Urinary bladder (tissue), 4 donors: Measurements from ENCODE around the gene FBXL16. TPM values are rescaled to one million over a fixed set of nuclear protein-coding genes. Genes with fewer than 3 reads are reported as not detected.
A peak's percentile ranks its signal among the peaks of the same experiment; 100 is the strongest.

Experiments used
- DNase-seq: peaks from one replicate; pipeline ENCODE4 v3.0.0-alpha.2; 2015; ENCODE audit errors: extremely low spot score
- H3K27ac ChIP-seq: one replicate; pipeline ENCODE4 v1.5.1; 2013; ENCODE audit warnings: low read depth, mild to moderate bottlenecking, moderate library complexity
- H3K36me3 ChIP-seq: one replicate; pipeline ENCODE4 v1.6.1; 2013; ENCODE audit warnings: mild to moderate bottlenecking, moderate library complexity; ENCODE audit not compliant: insufficient read depth
- H3K4me1 ChIP-seq: one replicate; pipeline ENCODE4 v1.6.1; 2013; ENCODE audit warnings: mild to moderate bottlenecking, moderate library complexity; ENCODE audit not compliant: insufficient read depth
- H3K4me3 ChIP-seq: one replicate; pipeline ENCODE4 v1.5.1; 2013; ENCODE audit warnings: low read depth, low read length
- WGBS: extraction: QIAGEN DNeasy Blood & Tissue Kit; methylation state at CpG from one replicate; pipeline ENCODE4 v1.1.7; 2013; 5-methylcytosine and 5-hydroxymethylcytosine counted together
- polyA plus RNA-seq: library from polyadenylated mRNA; stranded (reverse); fragments of 200-250 nt; gene quantifications from one replicate; pipeline ENCODE4 v1.2.3, GENCODE V29; 2013
- total RNA-seq: library from RNA; depleted of rRNA; stranded (reverse); fragments of >200 nt; gene quantifications from one replicate; pipeline ENCODE4 v1.2.3, GENCODE V29; 2014
- donor health status: healthy with polysubstance abuse.
- donor health status: healthy.

Gene FBXL16
- total and polyA plus RNA-seq, 2 donors = 0.26 to 0.68 TPM

GRCh38 chr16:704552-705380, 835 bp downstream of the FBXL16 start:
- WGBS = 12% methylated on average over 50 of the region's 50 CpGs
- DNase-seq = no peak
- H3K4me3 ChIP-seq = no peak overlapping the region

GRCh38 chr16:704047-704446, 1.6 kb downstream of the FBXL16 start:
- H3K27ac ChIP-seq = no peak overlapping the region
- WGBS = 76% methylated on average over 7 of the region's 7 CpGs
- no peaks in the 10 kb centered on the region for H3K36me3 ChIP-seq
- peaks cover 3% of the 10 kb centered on the region for H3K4me1 ChIP-seq
- no peak for DNase-seq
- no peak overlapping the region for H3K4me3 ChIP-seq

More at GRCh38 chr16:704552-705380, 835 bp downstream of the FBXL16 start:
- Histone ChIP-seq H3K27ac (no peak overlapping the region), H3K36me3 (no peaks in the 10 kb centered on the region), H3K4me1 (peaks cover 3% of the 10 kb centered on the region)

- H3K36me3 ChIP-seq = no peaks in the 10 kb centered on the region
- no peak overlapping the region for H3K4me3 ChIP-seq
- no peak for DNase-seq
- H3K4me1 ChIP-seq = peaks cover 3% of the 10 kb centered on the region
- 81% methylated on average over 12 of the region's 12 CpGs for WGBS
- H3K27ac ChIP-seq = no peak overlapping the region
Observed at GRCh38 chr16:703406-703805, 2.2 kb downstream of the FBXL16 start.

DNA sequence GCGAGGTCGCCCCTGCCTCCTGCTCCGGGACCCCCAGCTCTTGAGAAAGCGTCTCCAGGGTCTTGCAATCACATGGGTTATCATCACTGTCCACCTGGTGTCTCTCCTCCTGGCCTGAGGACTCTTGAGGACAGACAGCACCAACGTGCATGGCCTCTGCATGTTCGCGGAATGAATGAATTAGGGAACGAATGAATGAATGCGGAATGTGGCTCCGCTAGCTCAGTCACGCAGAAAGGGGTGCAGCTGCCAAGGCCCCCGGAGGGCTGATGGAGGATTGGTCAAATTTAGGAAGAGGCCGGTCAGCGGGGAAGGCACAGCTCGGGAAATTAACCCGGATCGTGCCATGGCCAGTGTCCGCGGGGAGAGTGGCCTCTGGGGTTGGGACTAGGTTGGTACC, 3.3 kb downstream of the FBXL16 start:
- no peak for DNase-seq
- Histone ChIP-seq H3K4me1 (peaks cover 3% of the 10 kb centered on the region), H3K36me3 (no peaks in the 10 kb centered on the region), H3K27ac (no peak overlapping the region), H3K4me3 (no peak overlapping the region)
- WGBS = 82% methylated on average over 19 of the region's 19 CpGs

DNA sequence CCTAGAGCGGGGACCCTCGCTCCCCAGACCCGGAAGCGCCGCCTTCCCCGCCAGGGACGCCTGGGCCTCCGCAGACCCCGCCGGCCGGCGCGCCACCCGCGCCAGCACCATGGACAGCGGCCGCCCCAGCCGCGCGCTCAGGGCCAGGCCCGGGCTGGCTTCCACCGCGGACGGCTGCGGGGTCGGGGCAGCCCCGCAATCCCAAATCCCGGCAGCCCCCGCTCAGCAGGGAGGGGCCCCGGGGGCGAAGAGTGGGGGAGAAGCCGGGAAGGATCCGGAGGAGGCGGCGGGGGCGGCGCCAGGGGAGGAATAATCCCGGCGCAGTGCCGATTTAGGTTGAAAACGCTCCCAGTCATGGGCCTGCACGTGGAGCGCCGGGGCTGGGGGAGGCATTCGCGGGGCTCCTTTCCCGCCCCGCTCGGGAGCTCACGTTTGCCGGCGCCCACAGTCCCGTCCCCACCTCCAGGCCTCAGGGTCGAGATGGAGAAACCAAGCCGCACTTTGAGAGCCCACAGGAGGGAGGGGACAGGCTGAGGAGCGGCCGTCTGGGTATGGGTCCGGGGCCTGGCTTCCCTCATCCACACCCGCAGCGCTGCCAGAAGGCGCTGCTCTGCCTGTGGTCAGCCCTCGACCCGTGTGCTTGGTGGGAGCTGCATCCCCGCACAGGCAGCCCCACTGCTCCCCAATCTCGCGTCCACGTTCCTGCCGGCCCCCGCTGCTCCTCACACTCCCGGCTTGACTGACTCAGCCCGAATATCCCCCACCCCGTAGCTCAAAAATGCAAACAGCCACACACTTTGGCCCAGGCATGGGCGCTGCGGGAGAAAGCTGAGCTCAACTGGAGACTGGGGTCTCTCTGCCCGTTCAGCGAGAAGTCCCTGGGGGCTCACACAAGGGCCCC, 4.7 kb downstream of the FBXL16 start:
- Histone ChIP-seq H3K4me1 (peaks cover 3% of the 10 kb centered on the region), H3K36me3 (no peaks in the 10 kb centered on the region), H3K27ac (no peak overlapping the region), H3K4me3 (no peak overlapping the region)
- 5% methylated on average over 76 of the region's 76 CpGs for WGBS
- DNase-seq = no peak

GRCh38 chr16:698911-699671, 6.5 kb downstream of the FBXL16 start:
- no peak overlapping the region for H3K27ac ChIP-seq
- no peak overlapping the region for H3K4me3 ChIP-seq
- WGBS = 72% methylated on average over 19 of the region's 19 CpGs
- no peaks in the 10 kb centered on the region for H3K4me1 ChIP-seq
- DNase-seq = no peak
- H3K36me3 ChIP-seq = no peaks in the 10 kb centered on the region

DNA sequence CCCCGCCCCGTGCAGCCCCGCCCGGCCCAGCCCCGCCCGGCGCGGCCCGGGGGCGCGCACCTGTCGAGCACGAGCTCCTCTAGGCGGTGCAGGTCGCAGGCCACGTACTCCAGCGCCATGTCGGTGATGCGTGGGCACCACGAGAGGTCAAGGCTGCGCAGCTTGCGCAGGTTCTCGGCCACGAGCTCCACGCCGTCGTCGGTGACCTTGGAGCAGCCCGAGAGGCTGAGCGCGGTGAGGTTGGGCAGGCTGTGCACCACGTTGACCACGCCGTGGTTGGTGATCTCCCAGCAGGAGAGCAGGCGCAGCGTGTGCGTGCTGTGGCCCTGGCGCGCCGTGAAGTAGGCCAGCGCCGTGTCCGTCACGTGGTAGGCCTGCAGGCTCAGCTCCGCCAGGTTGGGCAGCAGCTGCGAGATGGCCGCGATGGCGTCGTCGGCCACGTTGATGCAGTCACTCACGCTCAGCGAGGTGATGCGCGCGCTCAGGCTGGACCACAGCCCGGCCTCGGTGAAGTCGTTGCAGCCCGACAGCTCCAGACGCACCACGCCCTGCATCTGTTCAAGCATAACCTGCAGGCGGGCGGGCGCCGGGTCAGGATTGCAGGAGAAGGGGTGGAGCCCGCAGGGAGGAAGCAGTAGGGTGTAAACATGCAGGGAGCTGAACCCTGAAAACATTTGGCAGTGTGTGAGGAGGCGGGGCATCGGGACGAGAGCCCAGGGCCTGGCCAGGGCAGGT, 10.1 kb downstream of the FBXL16 start:
- Histone ChIP-seq H3K36me3 (no peaks in the 10 kb centered on the region), H3K27ac (no peak overlapping the region), H3K4me1 (no peaks in the 10 kb centered on the region), H3K4me3 (peak overlapping the region; percentile 19)
- WGBS = 2% methylated on average over 71 of the region's 71 CpGs
- DNase-seq = no peak

DNA sequence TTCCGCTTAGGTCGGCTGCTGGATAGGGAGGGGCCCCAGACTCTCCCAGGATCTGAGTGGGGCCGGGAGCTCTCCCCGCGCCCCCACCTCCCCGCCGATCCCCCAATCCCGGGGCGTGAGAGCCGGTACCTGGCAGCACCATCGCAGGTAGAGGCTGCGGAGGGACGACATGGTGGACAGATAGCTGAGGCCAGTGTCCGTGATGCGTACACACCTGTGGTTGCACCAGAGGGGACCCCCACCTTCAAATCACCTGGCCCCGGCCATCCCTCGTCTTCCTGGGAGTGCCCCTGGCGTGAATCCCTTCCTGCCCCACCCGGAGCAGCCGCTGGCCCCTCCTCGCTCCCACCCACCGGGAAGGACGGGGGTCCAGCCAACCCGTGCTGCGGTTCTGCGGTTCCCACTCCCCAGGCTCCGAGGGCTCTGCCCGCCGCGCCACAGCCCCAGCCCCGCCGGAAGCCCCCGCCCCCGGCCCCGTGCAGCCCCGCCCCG, 10.7 kb downstream of the FBXL16 start:
- Histone ChIP-seq H3K4me3 (peak overlapping the region; percentile 19), H3K36me3 (no peaks in the 10 kb centered on the region), H3K4me1 (no peaks in the 10 kb centered on the region), H3K27ac (no peak overlapping the region)
- DNase-seq = no peak
- 1% methylated on average over 37 of the region's 37 CpGs for WGBS

GRCh38 chr16:694187-694862, 11.3 kb downstream of the FBXL16 start:
- DNase-seq = no peak
- WGBS = 2% methylated on average over 64 of the region's 64 CpGs
- no peaks in the 10 kb centered on the region for H3K36me3 ChIP-seq
- no peaks in the 10 kb centered on the region for H3K4me1 ChIP-seq
- no peak overlapping the region for H3K27ac ChIP-seq
- H3K4me3 ChIP-seq = peak overlapping the region; percentile 19

GRCh38 chr16:693766-694165, 11.8 kb downstream of the FBXL16 start:
- Histone ChIP-seq H3K36me3 (no peaks in the 10 kb centered on the region), H3K27ac (no peak overlapping the region), H3K4me1 (no peaks in the 10 kb centered on the region), H3K4me3 (no peak overlapping the region)
- WGBS = 3% methylated on average over 37 of the region's 37 CpGs
- DNase-seq = no peak

- Histone ChIP-seq H3K4me3 (no peak overlapping the region), H3K27ac (no peak overlapping the region), H3K4me1 (no peaks in the 10 kb centered on the region), H3K36me3 (no peaks in the 10 kb centered on the region)
- DNase-seq = no peak
- WGBS = 30% methylated on average over 22 of the region's 22 CpGs
Observed at GRCh38 chr16:693364-693763, 12.2 kb downstream of the FBXL16 start.

DNA sequence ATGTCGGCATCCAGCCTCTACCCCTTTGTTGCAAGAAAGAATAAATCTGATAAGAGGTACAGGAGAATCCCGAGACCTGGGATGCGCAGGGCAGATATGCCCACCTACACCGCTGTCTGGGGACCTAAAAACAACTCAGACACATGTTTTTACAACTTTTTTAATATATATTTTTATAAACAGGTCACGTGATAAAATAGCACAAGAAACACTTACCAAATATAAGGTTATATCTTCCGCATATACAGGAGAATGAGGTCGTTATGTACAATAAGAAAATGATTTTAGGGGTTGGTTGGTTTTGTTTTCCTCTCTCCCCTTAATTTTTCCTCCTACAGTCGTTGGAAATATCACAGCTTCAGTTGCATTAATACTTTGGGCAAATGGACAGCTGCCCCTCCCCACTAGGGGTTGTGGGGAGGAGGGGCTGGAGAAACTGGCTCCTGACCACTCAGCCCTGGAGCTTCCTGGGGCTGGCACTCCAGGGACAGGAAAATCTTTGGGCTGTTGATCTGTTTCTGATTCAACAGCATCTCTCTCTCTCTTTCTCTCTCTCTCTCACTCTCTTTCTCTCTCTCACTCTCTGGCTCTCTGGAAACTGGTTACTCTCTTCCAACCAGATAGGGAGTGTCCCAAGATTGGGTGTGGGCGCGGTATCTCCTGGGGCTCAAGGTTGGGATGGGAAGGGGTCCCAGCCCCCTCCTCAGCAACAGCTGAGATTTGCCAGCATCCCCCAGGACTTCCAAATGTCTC, 13.1 kb downstream of the FBXL16 start:
- Histone ChIP-seq H3K4me1 (no peaks in the 10 kb centered on the region), H3K4me3 (no peak overlapping the region), H3K36me3 (no peaks in the 10 kb centered on the region), H3K27ac (no peak overlapping the region)
- 64% methylated on average over 10 of the region's 10 CpGs for WGBS
- DNase-seq = no peak
